ENCODE measurements around the gene PTBP2. TPM values are rescaled to one million over a fixed set of nuclear protein-coding genes. Genes with fewer than 3 reads are reported as not detected.

The PTBP2 gene
- total RNA-seq, 1 experiment from 2014 or later, result 13.2 TPM

DNA sequence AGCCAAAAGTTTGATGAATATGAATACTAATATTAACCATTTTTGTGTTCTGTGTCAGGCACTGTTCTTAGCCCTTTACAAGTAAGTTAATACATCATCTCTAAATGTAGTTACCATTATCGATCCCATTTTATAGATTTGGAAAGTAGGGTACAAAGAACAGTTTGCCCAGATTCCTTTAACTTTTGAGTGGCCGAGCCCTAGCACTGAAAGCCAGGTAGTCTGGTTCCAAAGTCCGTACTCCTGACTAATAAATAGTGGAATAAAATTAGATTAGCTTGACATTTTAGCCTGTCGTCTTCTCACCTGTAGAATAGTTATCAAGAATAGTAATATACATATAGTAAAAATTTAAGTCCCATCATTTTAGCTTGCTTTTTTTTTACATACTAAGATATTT, 70.6 kb downstream of the PTBP2 start:
- ChIA-PET POLR2A (no interaction called here), CTCF (no interaction called here), RAD21 (ENCODE audit: low non-redundant PET in 1 of 2, low total read pairs in 2 of 2, uncharacterized antibody in 2 of 2, unreplicated experiment in 2 of 2) (no interaction called here)
- Histone ChIP-seq H3K9me2 (ENCODE audit: insufficient read depth) (no peaks in the 10 kb centered on the region), H3K9ac (ENCODE audit: low read length) (no peak overlapping the region), H4K20me1 (ENCODE audit: insufficient read depth) (peaks cover 13% of the 10 kb centered on the region; the same call in 1 of the 2 replicates), H3K4me1 (ENCODE audit: control insufficient read depth in 1 of 2, insufficient read depth in 2 of 2, low read length in 2 of 2) (no peaks in the 10 kb centered on the region), H3K9me3 (ENCODE audit: control insufficient read depth in 1 of 2, insufficient read depth in 1 of 2, low read depth in 1 of 2, low read length in 2 of 2) (no peaks in the 10 kb centered on the region), H3K36me3 (ENCODE audit: control insufficient read depth in 1 of 2, insufficient read depth in 2 of 2, low read length in 2 of 2) (peaks cover 10 to 11% of the 10 kb centered on the region in 2 experiments), H3K27ac (ENCODE audit: low read depth, low read length) (no peak overlapping the region), H3K27me3 (ENCODE audit: insufficient read depth, low read length) (no peaks in the 10 kb centered on the region), H3K4me2 (ENCODE audit: low read length) (no peak overlapping the region), H2AFZ (ENCODE audit: low read depth, low read length, poor library complexity, severe bottlenecking) (no peak overlapping the region), H3K4me3 (replicated peaks in 1 of 2; ENCODE audit: low read depth in 1 of 2, low read length in 2 of 2) (no peak overlapping the region), H3K79me2 (ENCODE audit: insufficient read depth, low read length) (no peaks in the 10 kb centered on the region; the same call in 1 of the 2 replicates)
- DNase-seq (ENCODE audit: low read depth, low spot score), result no peak
- TF ChIP-seq ATF3 (IDR thresholded peaks at IDR 0.05) (no peak), CTCF (IDR thresholded peaks at IDR 0.05 in 2 of 3, conservative IDR thresholded peaks at IDR 0.05 in 1 of 3; ENCODE audit: borderline replicate concordance in 1 of 3, insufficient read depth in 1 of 3, low read depth in 2 of 3, low read length in 2 of 3) (no peak), SIN3A (IDR thresholded peaks at IDR 0.05; ENCODE audit: low read depth) (no peak), CBX3 (IDR thresholded peaks at IDR 0.05; ENCODE audit: low read depth) (no peak), POLR2A (IDR thresholded peaks at IDR 0.05; ENCODE audit: borderline replicate concordance, extremely low read depth, insufficient read depth, insufficient read length) (no peak), SP1 (IDR thresholded peaks at IDR 0.05; ENCODE audit: low read depth) (no peak), ZNF274 (IDR thresholded peaks at IDR 0.05; ENCODE audit: low read depth, low read length) (no peak), JUND (IDR thresholded peaks at IDR 0.05) (no peak), TCF7L2 (IDR thresholded peaks at IDR 0.05; ENCODE audit: borderline replicate concordance, extremely low read depth, insufficient read depth, insufficient read length) (no peak), EZH2 (IDR thresholded peaks at IDR 0.05) (no peak), FOSL1 (IDR thresholded peaks at IDR 0.05; ENCODE audit: low read depth) (no peak), ZBTB33 (IDR thresholded peaks at IDR 0.05; ENCODE audit: extremely low read depth, insufficient replicate concordance, low read length) (no peak), YY1 (IDR thresholded peaks at IDR 0.05; ENCODE audit: extremely low read depth, insufficient replicate concordance, low read depth, low read length) (no peak), RAD21 (IDR thresholded peaks at IDR 0.05; ENCODE audit: low read depth) (no peak)
- TF ChIP-seq, protein P1, sequence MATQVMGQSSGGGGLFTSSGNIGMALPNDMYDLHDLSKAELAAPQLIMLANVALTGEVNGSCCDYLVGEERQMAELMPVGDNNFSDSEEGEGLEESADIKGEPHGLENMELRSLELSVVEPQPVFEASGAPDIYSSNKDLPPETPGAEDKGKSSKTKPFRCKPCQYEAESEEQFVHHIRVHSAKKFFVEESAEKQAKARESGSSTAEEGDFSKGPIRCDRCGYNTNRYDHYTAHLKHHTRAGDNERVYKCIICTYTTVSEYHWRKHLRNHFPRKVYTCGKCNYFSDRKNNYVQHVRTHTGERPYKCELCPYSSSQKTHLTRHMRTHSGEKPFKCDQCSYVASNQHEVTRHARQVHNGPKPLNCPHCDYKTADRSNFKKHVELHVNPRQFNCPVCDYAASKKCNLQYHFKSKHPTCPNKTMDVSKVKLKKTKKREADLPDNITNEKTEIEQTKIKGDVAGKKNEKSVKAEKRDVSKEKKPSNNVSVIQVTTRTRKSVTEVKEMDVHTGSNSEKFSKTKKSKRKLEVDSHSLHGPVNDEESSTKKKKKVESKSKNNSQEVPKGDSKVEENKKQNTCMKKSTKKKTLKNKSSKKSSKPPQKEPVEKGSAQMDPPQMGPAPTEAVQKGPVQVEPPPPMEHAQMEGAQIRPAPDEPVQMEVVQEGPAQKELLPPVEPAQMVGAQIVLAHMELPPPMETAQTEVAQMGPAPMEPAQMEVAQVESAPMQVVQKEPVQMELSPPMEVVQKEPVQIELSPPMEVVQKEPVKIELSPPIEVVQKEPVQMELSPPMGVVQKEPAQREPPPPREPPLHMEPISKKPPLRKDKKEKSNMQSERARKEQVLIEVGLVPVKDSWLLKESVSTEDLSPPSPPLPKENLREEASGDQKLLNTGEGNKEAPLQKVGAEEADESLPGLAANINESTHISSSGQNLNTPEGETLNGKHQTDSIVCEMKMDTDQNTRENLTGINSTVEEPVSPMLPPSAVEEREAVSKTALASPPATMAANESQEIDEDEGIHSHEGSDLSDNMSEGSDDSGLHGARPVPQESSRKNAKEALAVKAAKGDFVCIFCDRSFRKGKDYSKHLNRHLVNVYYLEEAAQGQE (IDR thresholded peaks at IDR 0.05; ENCODE audit: low read depth), result no peak
- ATAC-seq, result no peak
- intact Hi-C loops (cut with micrococcal nuclease), result no loop called here
- no TSS peak for BruUV-seq (replicated peaks)

Measured in HCT116 (cell line).